Tibial nerve (tissue), 4 donors: ENCODE results near the gene HNRNPC. TPM values are rescaled to one million over a fixed set of nuclear protein-coding genes. Genes with fewer than 3 reads are reported as not detected.

ENCODE experiments used
- DNase-seq, 2 donors: peaks; one replicate each; pipeline ENCODE4 v3.0.0-alpha.2; 2019; ENCODE audit warnings: low spot score in 2 of 2
- H3K27ac ChIP-seq, 4 donors: fragments of 200-600 bp; sonication (generic) in 3 of 4; one replicate each; pipeline ENCODE4 v1.5.1; 2017 to 2019; ENCODE audit warnings: mild to moderate bottlenecking in 1 of 4
- H3K27me3 ChIP-seq, 2 donors: fragments of 200-600 bp; sonication (generic) in 1 of 2; one replicate each; pipeline versions ENCODE4 v1.5.1 to v1.6.0; 2017 to 2019
- H3K36me3 ChIP-seq, 3 donors: fragments of 200-600 bp; sonication (generic); one replicate each; pipeline ENCODE4 v1.5.1; 2018 to 2019
- H3K4me1 ChIP-seq, 4 donors: fragments of 200-600 bp; sonication (generic) in 3 of 4; one replicate each; pipeline ENCODE4 v1.5.1; 2017 to 2019
- H3K4me3 ChIP-seq, 4 donors: fragments of 200-600 bp; sonication (generic) in 3 of 4; one replicate each; pipeline ENCODE4 v1.5.1; 2017 to 2019; ENCODE audit warnings: mild to moderate bottlenecking in 1 of 4, moderate library complexity in 1 of 4
- H3K9me3 ChIP-seq, 4 donors: fragments of 200-600 bp; sonication (generic) in 3 of 4; one replicate each; pipeline ENCODE4 v1.5.1; 2017 to 2019
- EP300 ChIP-seq, 2 donors: sonication (generic); formaldehyde crosslinking; IDR thresholded peaks; one replicate each; pipeline ENCODE4 v1.6.1; 2017; ENCODE audit warnings: antibody characterized with exemption in 2 of 2, mild to moderate bottlenecking in 1 of 2
- POLR2A ChIP-seq, 2 donors: fragments of 450-650 bp; IDR thresholded peaks; one replicate each; pipeline ENCODE4 v1.6.1; 2017; ENCODE audit warnings: antibody characterized with exemption in 2 of 2, mild to moderate bottlenecking in 2 of 2, moderate library complexity in 2 of 2
- WGBS, 2 donors: methylation state at CpG; one replicate each; pipeline ENCODE4 v1.1.5; 2018; 5-methylcytosine and 5-hydroxymethylcytosine counted together
- total RNA-seq, 4 donors: library from RNA; depleted of rRNA; stranded (reverse); fragments of >200 nt; gene quantifications; one replicate each; pipeline ENCODE4 v1.1.0, GENCODE V29; 2016
- TF ChIP-seq, protein P1 (sequence below), 5 experiments: fragments of 200-600 bp in 3 of 5; fragments of 450-650 bp in 2 of 5; sonication (generic) in 3 of 5; IDR thresholded peaks; one replicate each; pipeline ENCODE4 v1.5.1; 2016 to 2019; ENCODE audit warnings: antibody characterized with exemption in 5 of 5, mild to moderate bottlenecking in 3 of 5, moderate library complexity in 2 of 5

HNRNPC gene
- total RNA-seq, 4 donors from 2014 or later = 349 to 485 (median 426) TPM

DNA sequence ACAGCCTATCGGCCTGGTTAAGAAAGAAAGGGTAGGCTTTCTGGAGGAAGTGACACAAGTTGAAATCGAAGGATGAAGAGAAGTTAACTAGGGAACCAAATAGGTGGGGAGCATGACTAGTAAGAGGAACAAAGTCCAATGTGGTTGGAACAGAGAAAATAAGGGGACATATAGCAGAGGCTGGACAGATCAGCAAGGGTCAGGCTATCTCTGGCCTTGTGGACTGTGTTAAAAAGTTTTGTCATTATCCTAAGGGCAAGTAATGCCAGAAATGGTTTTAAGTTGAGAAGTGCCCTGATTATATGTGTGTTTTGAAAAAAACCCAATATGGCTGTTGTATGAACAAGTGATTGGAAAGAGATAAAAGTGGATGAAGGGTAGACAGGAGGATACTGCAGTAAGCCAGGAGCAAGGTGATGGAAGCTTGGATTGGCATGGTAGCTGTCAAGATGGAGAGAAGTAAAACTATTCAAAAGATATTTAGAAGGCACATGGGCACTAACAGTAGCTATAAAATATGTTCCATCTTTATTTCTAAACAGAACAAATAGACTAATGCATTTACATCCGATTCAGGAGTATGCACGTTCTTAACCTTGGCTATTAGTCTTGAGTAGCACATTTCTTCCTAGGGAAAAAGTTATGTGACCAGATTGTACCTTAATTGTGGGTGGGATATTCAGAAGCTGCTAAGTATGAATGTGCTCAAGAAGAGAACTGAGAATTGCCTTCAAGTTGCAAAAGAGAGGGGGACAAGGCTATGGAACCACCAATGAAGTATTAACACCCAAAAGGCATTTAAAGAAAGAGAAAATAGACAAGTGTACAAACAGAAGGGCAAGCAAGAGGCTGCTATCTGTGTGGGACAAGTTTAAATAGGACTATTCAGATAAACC is 66.5 kb downstream of the HNRNPC start:
- Histone ChIP-seq H3K9me3 (peaks cover 0 to 7% (median 0%) of the 10 kb centered on the region in 4 donors), H3K4me3 (no peak overlapping the region), H3K27ac (no peak overlapping the region), H3K36me3 (peaks cover 0 to 31% (median 0%) of the 10 kb centered on the region in 3 donors), H3K27me3 (no peaks in the 10 kb centered on the region), H3K4me1 (no peaks in the 10 kb centered on the region)
- no peak for DNase-seq
- TF ChIP-seq POLR2A (IDR thresholded peaks at IDR 0.05) (no peak), EP300 (IDR thresholded peaks at IDR 0.05) (no peak)
- TF ChIP-seq, protein P1, sequence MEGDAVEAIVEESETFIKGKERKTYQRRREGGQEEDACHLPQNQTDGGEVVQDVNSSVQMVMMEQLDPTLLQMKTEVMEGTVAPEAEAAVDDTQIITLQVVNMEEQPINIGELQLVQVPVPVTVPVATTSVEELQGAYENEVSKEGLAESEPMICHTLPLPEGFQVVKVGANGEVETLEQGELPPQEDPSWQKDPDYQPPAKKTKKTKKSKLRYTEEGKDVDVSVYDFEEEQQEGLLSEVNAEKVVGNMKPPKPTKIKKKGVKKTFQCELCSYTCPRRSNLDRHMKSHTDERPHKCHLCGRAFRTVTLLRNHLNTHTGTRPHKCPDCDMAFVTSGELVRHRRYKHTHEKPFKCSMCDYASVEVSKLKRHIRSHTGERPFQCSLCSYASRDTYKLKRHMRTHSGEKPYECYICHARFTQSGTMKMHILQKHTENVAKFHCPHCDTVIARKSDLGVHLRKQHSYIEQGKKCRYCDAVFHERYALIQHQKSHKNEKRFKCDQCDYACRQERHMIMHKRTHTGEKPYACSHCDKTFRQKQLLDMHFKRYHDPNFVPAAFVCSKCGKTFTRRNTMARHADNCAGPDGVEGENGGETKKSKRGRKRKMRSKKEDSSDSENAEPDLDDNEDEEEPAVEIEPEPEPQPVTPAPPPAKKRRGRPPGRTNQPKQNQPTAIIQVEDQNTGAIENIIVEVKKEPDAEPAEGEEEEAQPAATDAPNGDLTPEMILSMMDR (IDR thresholded peaks at IDR 0.05) = no peak
- WGBS, 2 donors = 84 to 91% methylated on average over 4 of the region's 4 CpGs

DNA sequence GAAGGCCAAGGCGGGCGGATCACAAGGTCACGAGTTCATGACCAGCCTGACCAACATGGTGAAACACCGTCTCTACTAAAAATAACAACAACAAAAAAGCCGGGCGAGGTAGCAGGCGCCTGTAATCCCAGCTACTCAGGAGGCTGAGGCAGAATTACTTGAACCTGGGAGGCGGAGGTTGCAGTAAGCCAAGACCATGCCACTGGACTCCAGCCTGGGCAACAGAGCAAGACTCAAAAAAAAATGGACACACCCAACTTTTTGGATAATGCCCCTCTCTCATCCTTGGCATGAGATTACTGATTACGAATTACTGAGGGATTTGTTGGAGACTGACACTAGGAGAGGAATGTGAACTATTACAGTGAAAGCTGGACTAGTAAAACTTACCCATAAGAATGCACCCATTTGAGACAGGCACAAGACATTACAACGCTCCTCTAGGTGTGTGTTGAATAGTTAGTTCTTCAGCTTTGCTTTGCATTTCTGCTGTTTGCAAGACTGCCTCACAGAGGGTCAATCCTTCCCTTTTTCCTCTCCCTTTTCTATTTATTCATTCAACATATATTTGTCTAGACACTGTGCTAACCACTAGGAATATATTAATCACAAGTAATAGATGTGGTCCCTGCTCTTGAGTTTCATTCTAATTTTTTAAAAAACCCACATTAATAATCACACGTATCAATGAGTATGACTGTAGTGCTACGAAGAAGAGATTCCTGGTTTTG is 67.3 kb downstream of the HNRNPC start:
- Histone ChIP-seq H3K36me3 (peaks cover 0 to 28% (median 0%) of the 10 kb centered on the region in 3 donors), H3K27ac (no peak overlapping the region), H3K9me3 (peaks cover 0 to 15% (median 0%) of the 10 kb centered on the region in 4 donors), H3K27me3 (no peaks in the 10 kb centered on the region), H3K4me3 (no peak overlapping the region), H3K4me1 (no peaks in the 10 kb centered on the region)
- DNase-seq = no peak
- TF ChIP-seq, protein P1 (IDR thresholded peaks at IDR 0.05) = no peak
- TF ChIP-seq EP300 (IDR thresholded peaks at IDR 0.05) (no peak), POLR2A (IDR thresholded peaks at IDR 0.05) (no peak)
- 72 to 76% methylated on average over 12 of the region's 12 CpGs for WGBS, 2 donors

DNA sequence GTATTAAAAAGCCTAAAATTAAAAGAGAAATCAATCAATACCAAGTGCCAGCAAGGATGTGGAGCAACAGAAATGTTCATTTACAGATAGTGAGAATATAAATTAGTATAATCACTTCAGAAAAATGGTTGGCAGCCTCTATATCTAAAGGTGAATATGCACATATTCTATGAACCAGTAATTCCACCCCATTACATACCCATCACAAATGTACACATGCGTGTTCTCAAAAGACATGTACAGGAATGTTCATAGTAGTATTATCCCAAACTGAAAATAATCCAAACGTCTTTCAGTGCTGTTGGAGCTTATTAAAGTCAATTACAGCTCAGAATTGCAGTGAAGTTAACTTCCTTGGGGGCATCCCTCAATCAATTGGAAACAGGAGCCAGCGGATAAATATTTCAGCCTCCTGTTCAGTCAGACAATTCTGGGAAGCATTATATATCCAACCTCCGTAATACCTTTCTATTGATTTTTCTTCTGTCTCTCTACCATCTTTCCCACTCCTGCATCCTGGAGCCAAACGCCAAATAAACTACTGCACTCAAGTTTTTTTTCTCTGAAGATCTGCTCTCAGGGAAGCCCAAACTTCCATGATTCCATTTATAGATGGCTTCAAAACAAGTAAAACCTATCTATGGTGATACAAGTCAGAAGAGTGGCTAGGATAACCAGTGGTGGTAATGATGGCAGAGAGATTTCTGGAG is 68.3 kb downstream of the HNRNPC start:
- TF ChIP-seq POLR2A (IDR thresholded peaks at IDR 0.05) (no peak), EP300 (IDR thresholded peaks at IDR 0.05) (no peak)
- TF ChIP-seq, protein P1 (IDR thresholded peaks at IDR 0.05) = no peak
- no peak overlapping the region for H3K4me3 ChIP-seq
- no peaks in the 10 kb centered on the region for H3K27me3 ChIP-seq
- DNase-seq = no peak
- WGBS, 2 donors = 81 to 83% methylated on average over 5 of the region's 5 CpGs
- H3K36me3 ChIP-seq = peaks cover 0 to 18% (median 0%) of the 10 kb centered on the region in 3 donors
- no peaks in the 10 kb centered on the region for H3K4me1 ChIP-seq
- H3K27ac ChIP-seq = no peak overlapping the region
- H3K9me3 ChIP-seq = peaks cover 0 to 16% (median 0%) of the 10 kb centered on the region in 4 donors

DNA sequence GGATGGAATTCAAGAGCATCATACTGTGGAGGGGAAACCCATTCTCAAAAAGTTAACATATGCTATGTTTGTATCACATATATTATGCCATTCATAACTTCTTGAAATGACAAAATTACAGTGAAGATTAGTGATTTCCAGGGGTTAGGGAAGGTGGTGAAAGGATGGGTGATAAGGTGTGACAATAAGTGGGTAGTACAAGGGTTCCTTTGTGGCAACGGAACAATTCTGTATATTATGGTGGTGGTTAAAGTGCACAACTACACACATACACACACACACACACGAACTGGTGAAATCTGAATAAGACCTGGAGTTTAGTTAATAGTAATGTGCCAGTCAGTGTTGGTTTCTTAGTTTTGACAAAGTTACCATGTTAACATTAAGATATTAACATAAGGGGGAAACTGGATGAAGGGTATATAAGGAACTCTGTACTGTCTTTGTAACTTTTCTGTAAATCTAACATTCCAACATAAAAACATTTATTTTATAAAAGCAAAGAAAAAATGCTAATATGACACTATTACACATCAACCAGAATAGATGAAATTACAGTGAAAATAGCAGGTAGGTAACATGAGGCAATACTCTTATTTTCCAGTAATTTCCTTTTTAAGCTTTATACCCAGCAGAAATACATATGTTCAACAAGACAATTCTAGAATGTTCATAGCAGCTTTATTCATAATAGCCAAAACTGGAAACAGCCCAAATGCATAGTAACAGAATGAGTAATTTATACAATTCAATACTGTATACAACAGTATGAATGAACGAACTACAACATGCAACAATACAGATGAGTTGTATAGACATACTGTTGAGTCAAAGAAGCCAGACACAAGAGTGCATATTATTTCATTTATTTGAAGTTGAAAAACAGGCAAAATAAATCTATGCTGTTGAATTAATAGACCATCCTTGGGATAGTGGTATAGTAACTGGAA is 69.4 kb downstream of the HNRNPC start:
- DNase-seq = no peak
- H3K9me3 ChIP-seq = peaks cover 0 to 16% (median 0%) of the 10 kb centered on the region in 4 donors
- no peak overlapping the region for H3K4me3 ChIP-seq
- no peaks in the 10 kb centered on the region for H3K27me3 ChIP-seq
- no peak for TF ChIP-seq POLR2A (IDR thresholded peaks at IDR 0.05)
- TF ChIP-seq, protein P1 (IDR thresholded peaks at IDR 0.05) = no peak
- TF ChIP-seq EP300 (IDR thresholded peaks at IDR 0.05) = no peak
- H3K4me1 ChIP-seq = no peaks in the 10 kb centered on the region
- H3K36me3 ChIP-seq = peaks cover 0 to 10% (median 0%) of the 10 kb centered on the region in 3 donors
- no peak overlapping the region for H3K27ac ChIP-seq
- WGBS, 2 donors = 50 to 59% methylated on average over 3 of the region's 3 CpGs
